Measurements from ENCODE around the gene KIAA0232.
"Not testable (repeated sequence)": the region's sequence is repeated elsewhere in the genome, so short reads cannot be mapped to it uniquely, and the experiment has no call there.

The KIAA0232 gene

DNA sequence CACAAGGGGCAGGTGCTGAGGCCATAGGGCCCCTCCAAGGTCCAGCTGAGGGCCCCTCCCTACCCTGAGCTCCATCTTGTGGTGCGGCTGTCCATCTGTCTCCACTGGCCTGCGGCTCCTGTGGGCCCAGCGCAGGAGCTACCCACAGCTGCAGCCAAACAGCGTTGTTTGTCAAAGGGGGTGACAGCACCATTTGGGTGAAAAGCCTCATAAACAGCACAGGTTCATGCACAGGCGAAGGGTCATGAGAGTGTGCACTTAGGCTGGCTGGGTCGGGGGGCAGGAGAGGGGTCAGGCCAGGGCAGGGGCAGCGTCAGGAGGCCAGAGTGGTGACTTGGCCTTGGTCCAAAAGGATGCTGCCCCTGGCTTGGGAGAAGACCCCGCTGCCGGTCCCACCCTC, 34.2 kb upstream of the KIAA0232 start:
- H3K4me3 ChIP-seq (ENCODE audit: low read length): no peak overlapping the region
- no peaks in the 10 kb centered on the region for H3K27me3 ChIP-seq (ENCODE audit: control insufficient read depth, insufficient read depth, low read length)
- H3K9me3 ChIP-seq (replicated peaks; ENCODE audit: low read length): no peaks in the 10 kb centered on the region
- peaks cover 28% of the 10 kb centered on the region for H3K4me1 ChIP-seq (ENCODE audit: control insufficient read depth, insufficient read depth, low read length)
- H3K9ac ChIP-seq (ENCODE audit: low read depth, low read length): no peak overlapping the region
- no peak overlapping the region for H3K4me2 ChIP-seq (ENCODE audit: low read length)
- no peaks in the 10 kb centered on the region for H3K36me3 ChIP-seq (ENCODE audit: insufficient read depth, low read length)

- Histone ChIP-seq H3K4me2 (ENCODE audit: low read length) (peak overlapping the region; percentile 47), H3K9ac (ENCODE audit: low read depth, low read length) (peak overlapping the region; percentile 23), H3K4me1 (ENCODE audit: control insufficient read depth, insufficient read depth, low read length) (peaks cover 28% of the 10 kb centered on the region), H3K9me3 (replicated peaks; ENCODE audit: low read length) (no peaks in the 10 kb centered on the region), H3K27me3 (ENCODE audit: control insufficient read depth, insufficient read depth, low read length) (no peaks in the 10 kb centered on the region), H3K36me3 (ENCODE audit: insufficient read depth, low read length) (no peaks in the 10 kb centered on the region), H3K4me3 (ENCODE audit: low read length) (no peak overlapping the region)
These were observed 33.0 kb upstream of the KIAA0232 start for GRCh38 chr4:6749340-6750171.

DNA sequence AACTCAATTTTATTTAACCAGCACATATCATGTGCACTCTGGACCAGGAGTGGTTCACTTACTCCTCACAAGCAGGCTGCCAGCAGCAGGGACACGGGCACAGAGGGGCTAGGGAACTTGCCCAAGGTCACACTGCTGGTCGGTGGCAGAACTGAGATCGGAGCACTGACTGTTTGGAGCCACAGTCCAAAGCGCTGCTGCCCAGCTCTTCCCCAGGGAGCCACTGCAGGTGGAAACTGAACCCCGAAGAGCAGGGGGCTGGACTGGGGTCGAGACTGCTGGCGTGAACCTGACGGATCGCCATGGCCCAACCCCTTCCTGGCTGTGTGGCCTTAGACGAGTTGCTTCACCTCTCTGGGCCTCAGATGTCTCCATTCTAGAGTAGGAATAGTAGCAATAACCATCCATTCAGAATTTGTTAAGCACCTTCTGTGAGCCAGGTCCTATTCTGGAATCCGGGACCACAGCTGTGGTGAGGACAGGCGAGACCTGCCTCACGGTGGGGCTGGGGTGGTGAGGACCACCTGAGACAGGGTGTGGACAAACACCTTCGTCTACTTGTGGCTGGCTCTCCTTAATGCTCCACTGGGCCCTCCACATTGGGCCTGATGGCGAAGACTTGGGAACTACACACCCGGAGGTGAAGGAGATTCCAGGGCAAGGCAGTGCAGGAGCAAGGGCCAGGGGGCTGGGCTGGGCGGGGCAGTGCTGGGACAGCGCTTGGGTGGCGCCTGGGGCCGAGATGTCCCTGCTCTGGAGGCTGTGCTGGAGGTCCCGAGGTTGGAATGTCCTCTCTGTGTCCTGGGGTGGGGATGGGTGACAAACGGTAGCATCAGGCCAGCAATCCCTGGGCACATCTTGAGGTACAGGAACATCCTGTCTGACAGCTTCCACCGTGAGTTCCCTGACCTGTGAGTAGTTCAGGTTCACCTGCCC, 32.0 kb upstream of the KIAA0232 start:
- Histone ChIP-seq H3K4me1 (ENCODE audit: control insufficient read depth, insufficient read depth, low read length) (peaks cover 28% of the 10 kb centered on the region), H3K9ac (ENCODE audit: low read depth, low read length) (no peak overlapping the region), H3K27me3 (ENCODE audit: control insufficient read depth, insufficient read depth, low read length) (no peaks in the 10 kb centered on the region), H3K4me2 (ENCODE audit: low read length) (no peak overlapping the region), H3K9me3 (replicated peaks; ENCODE audit: low read length) (no peaks in the 10 kb centered on the region), H3K4me3 (ENCODE audit: low read length) (no peak overlapping the region), H3K36me3 (ENCODE audit: insufficient read depth, low read length) (no peaks in the 10 kb centered on the region)

- no peaks in the 10 kb centered on the region for H3K36me3 ChIP-seq (ENCODE audit: insufficient read depth, low read length)
- H3K9ac ChIP-seq (ENCODE audit: low read depth, low read length): no peak overlapping the region
- H3K4me1 ChIP-seq (ENCODE audit: control insufficient read depth, insufficient read depth, low read length): peaks cover 27% of the 10 kb centered on the region
- H3K4me2 ChIP-seq (ENCODE audit: low read length): no peak overlapping the region
- no peaks in the 10 kb centered on the region for H3K9me3 ChIP-seq (replicated peaks; ENCODE audit: low read length)
- H3K4me3 ChIP-seq (ENCODE audit: low read length): no peak overlapping the region
- no peaks in the 10 kb centered on the region for H3K27me3 ChIP-seq (ENCODE audit: control insufficient read depth, insufficient read depth, low read length)
These were observed 30.7 kb upstream of the KIAA0232 start for GRCh38 chr4:6751611-6752485.

DNA sequence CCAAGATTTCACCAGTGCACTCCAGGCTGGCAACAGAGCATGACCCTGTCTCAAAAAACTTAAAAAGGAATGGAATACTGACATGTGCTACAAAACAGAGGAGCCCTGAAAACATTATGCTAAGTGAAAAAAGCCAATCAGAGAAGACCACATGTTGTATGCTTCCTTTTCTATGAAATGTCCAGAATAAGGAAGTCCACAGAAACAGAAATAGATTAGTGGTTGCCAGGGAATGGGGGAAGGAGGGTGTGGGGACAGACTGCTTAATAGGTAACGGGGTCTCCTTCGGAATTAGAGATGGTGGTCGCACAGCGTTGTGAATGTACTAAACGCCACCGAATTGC, 30.1 kb upstream of the KIAA0232 start:
- Histone ChIP-seq H3K9me3 (replicated peaks; ENCODE audit: low read length) (no peaks in the 10 kb centered on the region), H3K4me3 (ENCODE audit: low read length) (no peak overlapping the region), H3K36me3 (ENCODE audit: insufficient read depth, low read length) (no peaks in the 10 kb centered on the region), H3K4me2 (ENCODE audit: low read length) (no peak overlapping the region), H3K27me3 (ENCODE audit: control insufficient read depth, insufficient read depth, low read length) (no peaks in the 10 kb centered on the region), H3K4me1 (ENCODE audit: control insufficient read depth, insufficient read depth, low read length) (peaks cover 21% of the 10 kb centered on the region), H3K9ac (ENCODE audit: low read depth, low read length) (no peak overlapping the region)

GRCh38 chr4:6753103-6753560, 29.4 kb upstream of the KIAA0232 start:
- Histone ChIP-seq H3K4me1 (ENCODE audit: control insufficient read depth, insufficient read depth, low read length) (peaks cover 17% of the 10 kb centered on the region), H3K9ac (ENCODE audit: low read depth, low read length) (no peak overlapping the region), H3K36me3 (ENCODE audit: insufficient read depth, low read length) (no peaks in the 10 kb centered on the region), H3K27me3 (ENCODE audit: control insufficient read depth, insufficient read depth, low read length) (no peaks in the 10 kb centered on the region), H3K4me3 (ENCODE audit: low read length) (no peak overlapping the region), H3K9me3 (replicated peaks; ENCODE audit: low read length) (no peaks in the 10 kb centered on the region), H3K4me2 (ENCODE audit: low read length) (no peak overlapping the region)

DNA sequence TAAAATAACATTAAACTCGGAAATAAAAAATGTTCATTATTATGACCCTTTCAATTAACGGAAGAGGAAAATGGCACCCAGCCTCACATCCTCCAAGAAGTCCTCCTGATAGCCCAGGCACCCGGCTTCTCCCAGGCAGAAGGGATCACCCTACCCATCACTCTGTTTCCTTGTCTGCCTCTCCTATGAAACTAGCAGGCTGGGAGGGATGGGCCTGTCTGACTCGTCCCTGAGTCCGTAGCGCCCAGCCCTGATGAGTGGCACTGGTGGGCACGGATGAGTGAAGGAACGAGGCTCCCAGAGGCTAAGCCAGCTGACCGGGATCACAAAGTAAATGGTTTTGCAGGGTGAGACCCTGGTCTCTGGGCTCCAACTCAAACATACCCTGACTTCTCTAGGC, 28.6 kb upstream of the KIAA0232 start:
- Histone ChIP-seq H3K4me3 (ENCODE audit: low read length) (no peak overlapping the region), H3K9me3 (replicated peaks; ENCODE audit: low read length) (no peaks in the 10 kb centered on the region), H3K4me2 (ENCODE audit: low read length) (no peak overlapping the region), H3K9ac (ENCODE audit: low read depth, low read length) (no peak overlapping the region), H3K36me3 (ENCODE audit: insufficient read depth, low read length) (no peaks in the 10 kb centered on the region), H3K4me1 (ENCODE audit: control insufficient read depth, insufficient read depth, low read length) (peaks cover 10% of the 10 kb centered on the region), H3K27me3 (ENCODE audit: control insufficient read depth, insufficient read depth, low read length) (no peaks in the 10 kb centered on the region)

- no peaks in the 10 kb centered on the region for H3K9me3 ChIP-seq (replicated peaks; ENCODE audit: low read length)
These were observed 27.9 kb upstream of the KIAA0232 start for GRCh38 chr4:6754481-6755087.

DNA sequence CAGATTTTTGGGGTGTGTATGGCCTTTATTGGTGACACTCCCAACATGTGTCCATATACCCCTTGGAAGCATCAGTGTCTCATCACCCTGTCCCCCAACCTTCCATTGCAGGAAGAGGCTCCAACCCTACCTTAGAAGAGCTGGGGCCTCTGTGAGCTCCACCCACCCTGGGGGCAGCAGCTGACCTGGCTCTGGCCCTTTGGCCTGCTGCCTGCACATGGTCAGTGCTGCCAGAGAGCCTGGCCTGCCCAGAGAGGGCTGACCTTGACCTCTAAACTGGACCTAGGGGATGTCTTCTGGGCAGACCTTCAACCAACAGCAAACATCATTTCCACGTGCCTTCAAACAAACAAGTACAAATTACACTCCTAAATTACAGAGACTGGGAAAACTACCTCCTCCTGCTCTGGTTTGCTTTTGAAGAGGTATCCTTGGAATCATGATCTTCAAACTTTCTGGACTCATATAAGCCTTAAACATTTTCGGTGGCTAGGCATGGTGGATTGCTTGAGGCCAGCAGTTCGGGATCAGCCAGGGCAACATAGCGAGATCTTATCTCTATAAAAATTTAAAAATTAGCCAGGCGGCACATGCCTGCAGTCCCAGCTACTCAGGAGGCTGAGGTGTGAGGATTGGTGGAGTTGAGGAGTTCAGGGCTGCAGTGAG, 27.3 kb upstream of the KIAA0232 start:
- H3K36me3 ChIP-seq (ENCODE audit: insufficient read depth, low read length): no peaks in the 10 kb centered on the region
- no peak overlapping the region for H3K4me3 ChIP-seq (ENCODE audit: low read length)
- no peak overlapping the region for H3K9ac ChIP-seq (ENCODE audit: low read depth, low read length)
- H3K4me2 ChIP-seq (ENCODE audit: low read length): no peak overlapping the region
- H3K4me1 ChIP-seq (ENCODE audit: control insufficient read depth, insufficient read depth, low read length): no peaks in the 10 kb centered on the region
- H3K9me3 ChIP-seq (replicated peaks; ENCODE audit: low read length): no peaks in the 10 kb centered on the region
- H3K27me3 ChIP-seq (ENCODE audit: control insufficient read depth, insufficient read depth, low read length): no peaks in the 10 kb centered on the region

More at GRCh38 chr4:6754481-6755087, 27.9 kb upstream of the KIAA0232 start:
- H3K4me1 ChIP-seq (ENCODE audit: control insufficient read depth, insufficient read depth, low read length): peaks cover 3% of the 10 kb centered on the region
- H3K4me3 ChIP-seq (ENCODE audit: low read length): no peak overlapping the region
- H3K36me3 ChIP-seq (ENCODE audit: insufficient read depth, low read length): no peaks in the 10 kb centered on the region
- H3K4me2 ChIP-seq (ENCODE audit: low read length): no peak overlapping the region
- H3K9ac ChIP-seq (ENCODE audit: low read depth, low read length): no peak overlapping the region
- no peaks in the 10 kb centered on the region for H3K27me3 ChIP-seq (ENCODE audit: control insufficient read depth, insufficient read depth, low read length)

DNA sequence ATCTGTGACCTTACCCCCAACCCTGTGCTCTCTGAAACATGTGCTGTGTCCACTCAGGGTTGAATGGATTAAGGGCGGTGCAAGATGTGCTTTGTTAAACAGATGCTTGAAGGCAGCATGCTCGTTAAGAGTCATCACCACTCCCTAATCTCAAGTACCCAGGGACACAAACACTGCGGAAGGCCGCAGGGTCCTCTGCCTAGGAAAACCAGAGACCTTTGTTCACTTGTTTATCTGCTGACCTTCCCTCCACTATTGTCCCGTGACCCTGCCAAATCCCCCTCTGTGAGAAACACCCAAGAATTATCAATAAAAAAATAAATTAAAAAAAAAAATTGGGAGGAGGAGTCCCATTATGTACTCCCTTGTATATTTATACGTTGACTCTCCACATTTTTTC, 26.2 kb upstream of the KIAA0232 start:
- not testable (repeated sequence) for H3K4me2 ChIP-seq (ENCODE audit: low read length); H3K27me3 ChIP-seq (ENCODE audit: control insufficient read depth, insufficient read depth, low read length); H3K4me1 ChIP-seq (ENCODE audit: control insufficient read depth, insufficient read depth, low read length); H3K9ac ChIP-seq (ENCODE audit: low read depth, low read length); H3K36me3 ChIP-seq (ENCODE audit: insufficient read depth, low read length); H3K4me3 ChIP-seq (ENCODE audit: low read length); H3K9me3 ChIP-seq (replicated peaks; ENCODE audit: low read length)
